Stimulated activated CD4-positive, alpha-beta T cell treated with anti-CD3 and anti-CD28 coated beads, Interleukin-4, amount 100 ng/mL, for 1 hour (primary cell): ENCODE results near the gene ETV6.

Experiments used
- DNase-seq: peaks from one replicate; pipeline ENCODE4 v3.0.0-alpha.2; 2020

The ETV6 gene

DNA sequence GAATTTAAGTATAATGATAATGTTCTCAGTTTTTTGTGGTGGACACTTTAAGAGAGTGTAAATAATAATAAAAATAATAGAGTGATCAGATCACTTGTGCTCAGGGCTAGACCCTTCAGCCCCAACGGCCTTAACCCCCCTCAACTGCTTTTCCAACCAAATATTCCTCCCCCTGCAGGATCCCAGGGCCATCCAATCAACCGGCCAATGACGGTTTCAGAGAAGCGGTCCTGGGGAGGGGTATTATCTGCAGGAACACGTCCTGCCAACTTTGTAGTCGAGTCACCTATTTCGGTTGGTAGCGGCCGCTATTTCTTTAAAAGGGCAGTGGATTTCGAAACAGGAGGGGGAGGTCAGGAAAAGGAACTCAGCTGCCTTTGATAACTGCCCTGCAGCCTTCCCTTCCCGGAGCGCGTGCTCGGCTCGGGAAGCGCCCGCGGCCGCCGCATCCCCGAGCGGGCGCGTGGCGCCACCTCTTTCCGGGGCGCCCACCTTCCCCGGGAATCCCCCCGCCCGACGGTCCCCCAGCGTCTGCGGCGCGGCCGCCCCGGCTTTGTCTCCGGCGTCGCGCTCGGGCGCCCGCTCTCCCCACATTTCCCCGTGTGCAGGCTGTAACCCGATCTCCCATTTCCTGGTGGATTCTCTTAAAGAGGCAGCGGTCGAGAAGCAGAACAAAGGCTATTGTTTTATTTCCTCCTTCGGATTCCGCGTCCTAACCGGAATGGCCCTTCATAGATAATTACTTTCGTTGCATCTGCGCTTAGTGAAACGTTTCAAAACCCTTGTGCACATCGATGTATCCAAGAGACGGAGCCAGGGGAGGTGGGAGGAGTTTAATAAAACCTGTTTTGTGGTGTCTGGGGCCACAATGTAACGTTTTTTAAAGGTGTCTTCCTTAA, 711 bp upstream of the ETV6 start:
- peak; percentile 69 for DNase-seq

DNA sequence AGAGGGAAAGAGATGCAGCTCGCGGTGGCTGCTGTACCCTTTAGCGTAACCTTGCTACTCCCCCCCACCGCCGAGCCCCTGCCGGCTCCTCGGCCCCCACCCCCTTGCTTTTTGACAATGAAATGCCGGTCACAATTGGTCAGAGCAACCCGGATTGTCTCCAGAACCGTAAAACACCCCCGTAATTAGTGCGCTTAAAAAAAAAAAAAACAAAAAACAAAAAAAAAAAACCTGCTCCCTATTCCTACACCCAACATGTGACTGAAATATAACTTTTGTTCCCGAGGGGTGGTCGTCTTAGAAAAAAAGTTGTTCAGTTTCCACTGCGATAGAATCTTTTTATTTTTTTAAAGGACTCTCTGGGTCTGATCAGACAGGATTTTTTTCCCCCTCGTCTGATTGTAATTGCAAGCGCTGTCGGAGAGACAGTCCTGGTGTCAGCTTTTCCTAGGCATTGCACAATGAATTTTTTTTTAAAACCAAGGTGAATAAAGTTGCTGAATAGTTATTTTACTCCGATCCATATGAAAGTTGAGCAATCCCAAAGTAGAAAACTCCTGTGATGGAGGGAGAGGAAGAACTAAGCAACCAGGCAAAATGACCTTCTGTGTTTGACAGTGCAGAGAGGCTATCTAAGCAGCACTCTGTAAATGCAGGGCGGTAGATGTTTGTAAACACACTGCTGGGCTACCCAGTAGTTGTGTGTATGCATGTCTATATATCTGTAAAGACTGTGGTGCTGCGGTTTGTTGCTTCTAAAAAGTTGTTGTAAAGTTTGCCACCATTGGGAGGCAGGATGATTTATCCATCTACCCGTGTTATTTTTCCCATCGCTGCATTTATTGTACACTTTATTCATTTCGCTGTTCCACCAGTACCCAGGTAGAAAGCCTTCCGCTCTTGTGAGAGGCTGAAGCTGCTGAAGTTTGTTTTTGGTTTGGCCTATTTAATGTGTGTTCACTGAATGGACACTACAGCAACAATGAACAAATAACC, 1.1 kb downstream of the ETV6 start:
- DNase-seq: peak; percentile 57

DNA sequence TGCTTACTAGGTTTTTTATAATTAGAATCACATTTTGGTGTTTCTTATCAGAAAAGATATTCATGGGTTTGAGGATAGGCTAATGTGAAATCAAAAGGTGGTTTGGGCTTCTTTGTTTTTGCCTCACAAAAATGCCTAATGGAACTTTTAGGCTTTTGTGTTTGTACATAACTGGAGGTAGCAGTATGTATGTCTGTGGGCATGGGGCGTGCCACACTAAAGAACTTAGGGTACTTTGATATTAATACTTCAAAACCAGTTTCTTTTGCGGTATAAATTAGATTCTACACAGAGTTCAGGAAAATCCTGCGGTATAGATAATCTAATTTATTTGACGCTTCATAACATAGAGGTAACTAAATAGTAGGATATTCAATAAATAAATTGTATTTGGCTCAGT, 1.9 kb downstream of the ETV6 start:
- DNase-seq: no peak

DNA sequence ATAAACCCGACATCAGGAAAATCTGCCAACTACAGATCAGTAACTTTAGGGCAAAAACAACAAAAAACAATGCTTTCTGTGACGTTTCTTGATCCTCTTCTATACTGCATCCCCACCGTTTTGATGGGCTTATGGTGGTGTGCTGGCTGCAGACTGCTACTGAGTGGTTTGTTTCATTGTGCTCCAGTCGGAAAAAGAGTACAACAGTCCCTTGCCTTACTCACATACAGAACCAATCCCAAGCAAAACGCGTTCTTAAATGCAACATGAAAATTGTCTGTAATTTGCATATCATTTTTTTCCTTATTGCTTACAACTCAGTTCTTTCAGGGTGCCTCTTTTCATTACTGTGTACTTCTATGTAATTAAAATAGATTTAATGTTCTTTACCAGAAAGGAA, 2.3 kb downstream of the ETV6 start:
- no peak for DNase-seq

DNA sequence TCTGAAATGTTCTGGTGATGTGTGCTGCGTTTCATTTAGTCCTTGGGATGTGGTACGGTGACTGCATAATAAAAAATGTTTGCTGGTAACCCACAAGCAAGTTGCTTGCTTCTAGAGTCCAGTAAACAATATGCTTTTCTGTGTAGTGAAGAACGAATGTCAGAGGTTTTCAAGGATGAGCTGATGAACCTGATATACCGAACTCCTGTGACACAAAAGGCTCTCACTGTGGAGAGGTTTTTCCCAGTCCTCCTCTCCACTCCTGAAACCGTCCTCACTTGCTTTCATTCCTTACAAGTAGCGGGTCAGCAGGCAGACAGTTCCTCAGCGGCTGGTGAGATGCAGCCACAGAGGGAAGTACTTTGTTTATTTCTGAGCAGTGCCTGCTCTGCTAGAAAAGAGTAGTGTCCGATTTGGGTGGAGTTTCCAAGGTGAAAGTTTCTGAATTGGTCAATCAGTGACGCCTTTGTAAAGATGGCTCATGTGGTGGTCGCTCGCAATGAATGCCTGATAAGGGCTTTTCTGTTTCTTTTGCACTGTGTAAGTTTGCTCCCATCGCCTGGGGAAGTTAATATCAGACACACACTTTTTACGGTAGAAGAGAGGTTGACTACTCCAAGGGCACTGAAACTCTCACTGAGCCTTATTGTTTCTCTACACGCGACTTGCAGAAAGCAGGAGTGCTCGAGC, 3.0 kb downstream of the ETV6 start:
- DNase-seq: no peak

DNA sequence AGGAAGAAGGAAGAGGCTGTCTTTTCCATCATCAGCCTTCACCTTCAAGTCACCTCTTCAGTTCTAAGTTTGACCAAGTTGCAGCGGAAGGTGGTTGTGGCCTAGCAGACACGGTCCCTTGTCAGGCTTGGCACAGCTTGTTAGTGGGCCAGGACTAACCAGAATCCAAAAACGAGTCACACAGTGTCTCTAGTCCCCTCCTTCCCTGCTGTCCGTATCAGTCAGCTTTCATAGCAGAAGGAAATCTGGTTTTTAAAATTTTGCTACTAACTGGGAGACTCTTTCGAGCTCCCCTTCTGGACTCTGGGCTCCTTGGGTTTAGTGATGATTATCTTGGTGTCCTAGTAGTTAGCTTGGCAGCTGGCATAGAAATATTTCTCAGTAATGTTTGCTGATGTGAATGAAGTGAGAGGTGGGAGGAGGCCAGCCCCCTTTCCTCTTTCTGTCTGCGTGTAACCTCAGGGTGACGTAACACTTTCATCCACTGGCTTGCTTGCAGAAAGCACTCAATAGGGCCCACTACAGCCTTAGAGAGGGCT, 3.8 kb downstream of the ETV6 start:
- DNase-seq: peak; percentile 29

DNA sequence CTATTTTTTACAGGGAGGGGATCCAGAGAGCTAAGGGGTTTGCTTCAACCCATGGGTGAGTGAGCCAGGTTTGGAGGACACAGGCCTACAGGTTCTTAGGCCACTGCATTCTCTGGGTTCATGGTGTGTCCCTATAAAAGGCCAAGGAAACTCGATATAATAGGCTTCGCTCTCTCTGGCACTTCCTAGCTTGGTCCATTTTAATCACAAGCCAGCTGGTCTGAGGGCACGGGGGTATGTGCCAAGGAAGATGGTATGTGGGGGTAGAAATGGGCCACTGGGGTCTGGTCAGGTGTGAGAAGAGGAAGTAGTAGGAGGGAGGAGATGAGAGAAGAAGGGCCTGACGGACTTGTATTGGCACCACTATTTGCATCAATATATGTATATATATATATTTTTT, 4.9 kb downstream of the ETV6 start:
- no peak for DNase-seq

DNA sequence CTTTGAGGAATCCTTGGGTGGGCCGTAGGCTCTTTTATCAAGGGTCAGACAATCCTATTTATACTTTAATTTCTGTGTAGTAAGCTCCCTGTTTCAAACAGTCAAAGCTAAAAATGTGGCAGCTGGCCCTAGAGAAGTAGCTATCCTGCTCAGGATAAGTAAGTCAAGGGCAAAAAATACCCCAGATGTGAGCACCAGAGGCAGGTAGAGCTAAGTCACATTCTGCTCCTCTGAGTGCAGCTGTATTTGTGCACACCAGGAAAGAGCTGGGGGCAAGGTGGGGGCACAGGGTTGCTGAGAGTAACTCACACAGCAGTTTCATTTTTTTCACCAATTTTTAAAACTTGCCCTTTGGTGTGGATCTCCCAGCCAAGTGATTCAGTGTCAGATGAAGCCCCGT, 5.3 kb downstream of the ETV6 start:
- no peak for DNase-seq

DNA sequence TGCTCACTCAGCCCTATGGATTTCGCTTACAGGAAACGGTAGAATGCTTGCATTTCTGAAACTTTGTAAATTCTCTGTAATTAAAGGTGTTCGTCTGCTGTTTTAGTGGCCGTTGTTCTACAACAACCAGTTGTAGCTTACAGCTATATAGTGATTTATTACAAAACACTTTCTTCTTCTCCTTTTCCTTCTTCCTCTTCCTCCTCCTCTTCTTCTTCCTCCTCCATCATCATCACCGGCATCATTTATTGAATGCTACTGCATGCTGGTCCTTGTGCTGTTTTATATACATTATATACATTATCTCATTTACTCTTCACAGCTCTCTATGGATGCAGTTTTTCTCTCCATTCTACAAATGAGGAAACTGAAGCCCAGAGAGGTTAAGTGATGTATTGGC, 6.4 kb downstream of the ETV6 start:
- DNase-seq: no peak

DNA sequence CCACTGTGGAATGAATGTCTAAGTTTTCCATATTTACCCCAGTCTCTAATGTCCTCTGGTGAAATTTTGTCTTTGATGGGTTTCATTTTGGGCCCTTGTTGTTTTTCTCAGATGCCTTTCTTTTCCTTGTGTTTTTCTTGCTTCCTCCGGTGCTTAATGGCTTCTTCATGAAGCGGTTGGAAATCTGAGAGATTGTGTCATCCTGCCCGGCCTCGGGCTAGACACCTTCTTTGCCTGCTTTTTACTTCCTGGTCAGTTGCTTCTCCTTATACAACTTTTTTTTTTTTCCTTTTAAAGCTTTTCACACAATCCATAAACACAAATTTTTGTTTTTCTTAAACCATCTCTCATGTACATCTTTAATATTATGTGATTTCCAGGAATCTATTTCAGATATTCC, 7.1 kb downstream of the ETV6 start:
- no peak for DNase-seq

DNA sequence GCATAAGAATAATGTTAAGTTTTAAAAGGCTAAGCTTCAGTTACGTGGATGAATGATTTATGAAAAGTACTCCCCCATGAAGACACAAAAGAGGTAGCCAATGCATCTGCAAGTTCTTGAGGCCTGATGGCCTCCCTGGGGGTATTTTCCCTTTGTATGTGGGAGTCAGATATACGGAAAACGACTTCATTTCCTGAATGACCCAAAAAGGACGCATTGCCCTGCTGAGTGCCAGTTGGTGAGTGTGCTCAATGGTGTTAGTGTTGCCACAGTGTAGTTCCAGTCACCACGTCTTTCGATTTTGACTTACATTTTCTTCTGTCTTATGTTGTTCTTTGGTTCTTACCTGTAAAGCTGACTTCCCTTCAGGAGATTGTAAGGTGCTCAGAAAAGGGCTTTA, 8.0 kb downstream of the ETV6 start:
- no peak for DNase-seq

DNA sequence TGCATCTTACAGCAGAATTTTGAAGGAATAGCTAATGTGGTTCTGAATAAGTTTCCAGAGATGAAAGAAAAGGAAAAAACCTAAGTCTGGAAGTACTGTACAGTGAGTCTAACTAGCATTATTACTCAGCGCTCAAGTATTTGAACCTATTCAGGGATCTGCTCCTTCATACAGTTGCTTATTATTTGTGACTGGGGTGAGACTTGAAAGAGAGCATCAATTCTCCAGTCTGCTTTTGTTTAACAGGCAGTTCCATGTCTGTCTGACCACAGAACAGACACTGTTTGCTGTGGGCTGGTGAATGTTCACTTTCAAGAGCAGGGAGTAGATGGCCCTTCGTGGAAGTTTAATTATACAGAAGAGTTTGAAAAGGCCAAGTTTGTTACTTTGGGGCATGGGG, 9.3 kb downstream of the ETV6 start:
- no peak for DNase-seq

DNA sequence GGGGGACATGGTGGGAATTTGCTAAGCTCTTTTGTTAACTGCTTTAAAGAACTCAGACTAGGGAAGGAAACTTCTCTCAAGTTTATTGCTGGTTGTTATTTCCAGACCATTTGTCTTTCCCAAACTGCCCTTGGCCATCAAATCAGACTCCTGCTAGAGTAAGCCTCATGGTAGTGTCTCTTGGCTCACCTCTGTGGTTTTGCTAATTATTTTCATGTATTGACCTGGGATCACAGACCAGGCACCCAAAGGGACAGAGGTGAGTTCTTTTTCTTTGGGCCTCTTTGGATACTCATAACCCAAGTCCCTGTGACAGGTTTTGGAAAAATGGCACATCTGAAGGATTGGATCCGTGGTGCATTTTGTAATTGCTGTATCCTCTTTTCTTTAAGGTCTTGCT, 11.2 kb downstream of the ETV6 start:
- no peak for DNase-seq

DNA sequence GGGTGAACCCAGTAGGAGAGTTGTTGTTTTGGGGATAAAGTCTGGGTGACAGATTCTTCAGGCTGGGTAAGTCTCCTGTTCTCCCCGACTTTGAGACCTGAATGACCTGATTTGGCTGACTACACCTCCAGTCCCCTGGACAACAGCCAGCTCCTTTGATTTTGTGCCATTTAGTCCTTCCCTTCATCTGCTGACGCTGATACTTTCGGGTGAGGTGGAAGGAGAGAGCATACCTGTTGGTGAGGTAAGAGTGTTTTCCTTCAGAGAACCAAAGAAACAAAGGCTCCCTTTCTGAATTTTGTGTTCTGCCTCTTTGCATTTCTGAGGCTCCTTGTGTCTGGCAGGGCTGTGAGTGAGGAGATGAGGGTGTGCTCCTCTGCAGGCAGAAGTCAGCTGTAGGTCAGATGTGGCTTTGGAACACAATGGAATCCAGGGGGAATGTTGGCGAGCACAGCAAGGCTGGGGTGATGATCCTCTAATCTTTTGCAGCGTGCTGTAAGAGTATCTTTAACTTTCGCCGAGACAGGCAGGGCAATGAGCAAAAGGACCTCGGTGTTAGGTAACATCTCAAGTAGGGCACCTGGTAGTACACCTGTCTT, 12.1 kb downstream of the ETV6 start:
- no peak for DNase-seq

DNA sequence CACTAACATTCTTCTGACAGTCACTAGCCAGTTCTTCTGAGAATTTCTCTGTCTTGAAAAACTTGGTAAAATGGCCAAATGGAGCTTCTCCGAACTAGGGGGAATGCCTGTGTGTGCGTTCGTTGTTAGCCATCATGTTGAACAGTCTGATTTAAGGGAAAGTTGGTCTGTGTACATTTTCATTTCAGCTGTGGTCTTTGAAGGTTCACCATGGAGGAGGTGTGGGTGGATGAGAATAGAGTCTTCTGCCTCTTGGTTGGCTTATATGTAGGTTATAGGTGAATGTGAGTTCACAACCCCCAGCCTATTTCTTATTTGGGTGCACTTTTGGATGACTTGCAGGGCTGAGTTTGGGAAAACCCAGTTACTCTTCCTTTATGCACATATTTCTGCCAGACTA, 12.9 kb downstream of the ETV6 start:
- DNase-seq: no peak

DNA sequence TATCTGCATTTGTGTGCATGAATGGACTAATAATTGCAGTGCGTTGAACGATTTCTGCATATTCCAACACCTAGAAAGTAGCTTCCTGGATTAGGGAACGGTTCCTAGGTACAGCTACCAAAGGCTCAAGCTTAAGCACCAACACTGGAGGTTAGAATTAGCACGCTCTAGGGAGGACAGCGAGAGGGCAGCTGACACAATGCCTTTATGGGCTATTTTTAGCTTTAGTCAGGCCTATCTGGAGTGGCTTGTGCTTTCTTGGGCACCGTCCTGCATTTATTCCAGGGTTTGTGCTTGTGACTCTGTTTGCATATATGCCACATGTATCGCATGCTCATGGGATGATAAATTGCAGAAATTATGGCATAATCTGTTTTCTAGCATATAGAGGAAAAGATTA, 13.7 kb downstream of the ETV6 start:
- DNase-seq: no peak

DNA sequence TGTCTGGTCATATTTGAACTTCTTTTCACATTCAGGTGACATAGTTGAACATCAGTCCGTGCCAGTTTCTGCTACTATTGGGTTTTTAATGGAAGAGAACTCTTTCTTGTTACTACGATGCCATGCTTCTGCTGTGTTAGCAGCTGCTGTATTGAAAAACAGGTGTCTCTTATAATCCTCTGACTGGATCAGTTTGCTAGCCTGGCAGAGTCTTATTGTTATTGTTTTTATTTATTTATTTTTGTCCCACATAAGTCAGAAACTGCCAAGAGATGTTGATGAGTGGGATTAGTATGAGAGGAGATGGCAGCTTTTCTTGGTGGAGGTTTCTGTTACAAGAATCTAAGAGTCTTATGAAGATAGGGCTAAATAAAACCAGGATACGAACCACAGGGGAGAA, 14.6 kb downstream of the ETV6 start:
- DNase-seq: no peak

DNA sequence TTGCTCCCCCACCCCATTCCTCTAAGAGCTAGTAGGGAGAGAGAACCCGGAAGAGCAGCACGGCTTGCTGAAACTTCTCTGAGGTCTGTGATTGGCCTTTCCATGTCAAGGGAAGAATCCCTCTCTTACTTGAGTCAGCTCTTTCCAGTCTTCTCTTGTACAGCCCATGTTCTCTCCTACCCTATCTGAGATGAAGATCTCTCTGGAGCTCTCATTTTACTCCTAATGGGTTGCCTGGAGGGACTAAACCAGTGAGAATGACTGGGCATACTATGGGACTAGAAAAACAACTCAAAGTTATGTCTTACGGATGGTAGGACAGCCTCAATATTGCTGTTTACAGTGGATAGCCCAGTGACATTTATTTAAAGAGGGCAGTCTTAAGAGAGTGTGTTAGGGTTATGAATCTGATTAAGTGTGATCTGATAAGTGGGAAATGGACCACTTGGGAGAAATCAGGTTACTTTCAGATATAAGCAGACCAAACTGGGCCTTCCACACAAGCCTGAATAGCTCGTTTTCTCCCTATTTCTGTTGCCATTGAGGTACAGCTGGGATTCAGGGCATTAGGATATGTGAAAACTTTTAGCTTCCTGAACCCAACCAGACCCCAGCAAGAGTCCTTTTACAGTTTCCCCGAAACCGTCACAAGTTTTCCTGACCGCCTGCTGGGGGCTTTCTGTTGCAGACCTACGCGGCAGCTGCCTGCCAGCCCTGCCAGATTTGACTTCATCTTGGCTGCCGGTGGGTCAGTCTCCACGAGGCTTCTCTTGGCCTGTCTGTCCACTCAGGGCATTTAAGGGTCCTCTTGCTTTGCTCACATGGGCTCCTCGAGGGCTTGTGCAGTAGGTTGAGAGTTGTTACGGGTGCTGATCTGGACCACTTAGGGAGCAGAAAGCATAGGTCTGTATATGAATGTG, 16.9 kb downstream of the ETV6 start:
- no peak for DNase-seq

DNA sequence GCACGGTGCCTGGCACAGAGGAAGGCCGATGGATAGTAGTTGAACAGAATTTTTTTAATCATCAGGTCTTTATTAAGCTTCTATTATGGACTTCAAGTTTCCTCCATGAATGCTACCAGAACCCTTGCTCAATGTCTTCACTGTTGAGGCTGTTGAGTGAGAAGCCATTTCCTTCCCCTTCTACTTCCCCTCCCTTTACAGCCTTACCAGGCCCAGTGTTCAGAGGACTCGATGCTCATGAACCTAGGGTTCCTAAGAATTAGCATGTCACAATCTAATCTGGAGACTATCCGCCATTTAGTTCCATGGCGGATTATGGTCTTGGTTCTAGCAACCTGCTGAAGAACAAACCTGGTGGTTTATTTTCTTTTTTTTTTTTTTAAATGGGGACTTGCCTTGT, 17.7 kb downstream of the ETV6 start:
- DNase-seq: no peak

DNA sequence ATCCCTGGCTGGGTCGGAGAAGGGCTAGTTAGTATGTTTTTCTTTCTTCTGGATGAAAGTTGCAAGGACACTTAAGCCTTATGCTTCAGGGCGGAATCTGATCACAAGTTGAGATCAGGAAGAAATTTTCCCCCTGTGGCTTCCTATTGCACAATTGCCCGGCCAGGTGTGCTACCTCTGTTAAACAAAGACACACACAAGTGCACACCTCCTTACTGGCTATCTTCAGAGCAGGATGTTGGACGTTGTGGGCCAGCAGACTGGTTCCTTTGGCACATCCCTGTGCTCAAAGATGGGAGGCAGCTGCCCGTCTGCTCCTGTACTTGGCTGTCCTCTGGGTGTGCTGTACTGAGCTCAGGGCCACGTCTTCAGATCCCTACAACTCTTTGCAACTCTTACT, 19.1 kb downstream of the ETV6 start:
- no peak for DNase-seq

DNA sequence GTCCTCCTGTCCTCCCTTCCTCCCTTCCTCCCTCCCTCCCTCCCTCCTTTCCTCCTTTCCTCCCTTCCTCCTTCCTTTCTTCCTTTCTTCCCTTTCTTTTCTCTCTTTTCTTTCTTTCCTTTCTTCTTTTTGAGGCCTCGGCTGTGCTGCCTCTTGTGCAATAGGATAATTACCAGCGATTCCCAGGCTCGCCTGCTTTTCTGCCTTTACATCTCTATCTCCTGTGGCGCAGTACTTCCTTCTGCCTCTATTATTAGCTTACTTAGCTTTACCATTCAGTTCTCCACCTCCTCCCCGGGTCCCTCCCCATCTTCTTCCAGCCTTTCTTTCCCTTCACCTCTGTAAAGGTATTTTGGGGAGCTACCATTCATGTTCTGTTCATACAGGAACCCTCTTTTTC, 19.9 kb downstream of the ETV6 start:
- DNase-seq: no peak
